RWPE1 (cell line): ENCODE results near the gene SVEP1.

ENCODE experiments used
- CTCF ChIA-PET: fragments of 350-600 bp; sonication (Branson Sonifier 250); formaldehyde crosslinking; extraction: SDS; loops from one replicate; lab custom pipeline; 2021; lab: Yijun Ruan, JAX
- POLR2A ChIA-PET: fragments of 400-600 bp; formaldehyde crosslinking; extraction: SDS; loops from one replicate; lab custom pipeline; 2020; ENCODE audit warnings: antibody characterized with exemption; ENCODE audit not compliant: low non-redundant PET; lab: Yijun Ruan, JAX
- DNase-seq: peaks from one replicate; pipeline ENCODE4 v3.0.0; 2012; ENCODE audit warnings: low spot score
- H3K27ac ChIP-seq: fragments of 450-650 bp; 2 replicates; pipeline ENCODE4 v1.5.1; 2017
- TF ChIP-seq, protein P1 (sequence below): fragments of 450-650 bp; conservative IDR thresholded peaks from 2 replicates; pipeline ENCODE4 v1.5.1; 2017; ENCODE audit warnings: low read depth, mild to moderate bottlenecking

SVEP1 gene

GRCh38 chr9:110546411-110546871 is 33.1 kb downstream of the SVEP1 start:
- ChIA-PET POLR2A (no interaction called here), CTCF (no interaction called here)

GRCh38 chr9:110545705-110546104 is 33.8 kb downstream of the SVEP1 start:
- TF ChIP-seq, protein P1, sequence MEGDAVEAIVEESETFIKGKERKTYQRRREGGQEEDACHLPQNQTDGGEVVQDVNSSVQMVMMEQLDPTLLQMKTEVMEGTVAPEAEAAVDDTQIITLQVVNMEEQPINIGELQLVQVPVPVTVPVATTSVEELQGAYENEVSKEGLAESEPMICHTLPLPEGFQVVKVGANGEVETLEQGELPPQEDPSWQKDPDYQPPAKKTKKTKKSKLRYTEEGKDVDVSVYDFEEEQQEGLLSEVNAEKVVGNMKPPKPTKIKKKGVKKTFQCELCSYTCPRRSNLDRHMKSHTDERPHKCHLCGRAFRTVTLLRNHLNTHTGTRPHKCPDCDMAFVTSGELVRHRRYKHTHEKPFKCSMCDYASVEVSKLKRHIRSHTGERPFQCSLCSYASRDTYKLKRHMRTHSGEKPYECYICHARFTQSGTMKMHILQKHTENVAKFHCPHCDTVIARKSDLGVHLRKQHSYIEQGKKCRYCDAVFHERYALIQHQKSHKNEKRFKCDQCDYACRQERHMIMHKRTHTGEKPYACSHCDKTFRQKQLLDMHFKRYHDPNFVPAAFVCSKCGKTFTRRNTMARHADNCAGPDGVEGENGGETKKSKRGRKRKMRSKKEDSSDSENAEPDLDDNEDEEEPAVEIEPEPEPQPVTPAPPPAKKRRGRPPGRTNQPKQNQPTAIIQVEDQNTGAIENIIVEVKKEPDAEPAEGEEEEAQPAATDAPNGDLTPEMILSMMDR: no peak
- ChIA-PET POLR2A (no interaction called here), CTCF (interaction anchor here (0.7 kb wide), 1 partner anchor 744 kb away, joined by 3 read pairs; no protein-coding TSS in a partner anchor)
- no peak overlapping the region for H3K27ac ChIP-seq
- no peak for DNase-seq

More at GRCh38 chr9:110546411-110546871, 33.1 kb downstream of the SVEP1 start:
- TF ChIP-seq, protein P1: no peak
- no peak for DNase-seq
- H3K27ac ChIP-seq: no peak overlapping the region

GRCh38 chr9:110543631-110544051 is 35.9 kb downstream of the SVEP1 start:
- POLR2A ChIA-PET: no interaction called here
- TF ChIP-seq, protein P1: no peak
- H3K27ac ChIP-seq: peak overlapping the region; percentile 38
- CTCF ChIA-PET: interaction anchor here (0.6 kb wide), 1 partner anchor 735 kb away, joined by 5 read pairs; no protein-coding TSS in a partner anchor
- DNase-seq: no peak

GRCh38 chr9:110541950-110542349 is 37.6 kb downstream of the SVEP1 start:
- TF ChIP-seq, protein P1: no peak
- H3K27ac ChIP-seq: no peak overlapping the region
- DNase-seq: no peak
- CTCF ChIA-PET: no interaction called here
- POLR2A ChIA-PET: no interaction called here

GRCh38 chr9:110538647-110539041 is 40.9 kb downstream of the SVEP1 start:
- no peak for DNase-seq
- no peak overlapping the region for H3K27ac ChIP-seq
- TF ChIP-seq, protein P1: no peak
- ChIA-PET CTCF (interaction anchor here (0.7 kb wide), 1 partner anchor 14 kb away, joined by 3 read pairs; no protein-coding TSS in a partner anchor), POLR2A (no interaction called here)

GRCh38 chr9:110537841-110538646 is 41.5 kb downstream of the SVEP1 start:
- H3K27ac ChIP-seq: no peak overlapping the region
- ChIA-PET CTCF (interaction anchor here (0.7 kb wide), 1 partner anchor 13 kb away, joined by 3 read pairs; no protein-coding TSS in a partner anchor), POLR2A (no interaction called here)
- TF ChIP-seq, protein P1: no peak
- no peak for DNase-seq
